BE2C (cell line): Measurements from ENCODE around the gene GFOD2.
A peak's percentile ranks its signal among the peaks of the same experiment; 100 is the strongest.

ENCODE experiments used
- DNase-seq: peaks from one replicate; pipeline ENCODE4 v3.0.0-alpha.2; 2020
- H3K27me3 ChIP-seq: fragments of 250-450 bp; sonication (Bioruptor Pico); 2 replicates; pipeline ENCODE4 v1.5.1; 2020; ENCODE audit warnings: mild to moderate bottlenecking
- H3K36me3 ChIP-seq: fragments of 250-450 bp; sonication (Bioruptor Pico); 2 replicates; pipeline ENCODE4 v1.5.1; 2020; ENCODE audit warnings: mild to moderate bottlenecking
- H3K4me1 ChIP-seq: fragments of 250-450 bp; sonication (Bioruptor Pico); 2 replicates; pipeline ENCODE4 v1.5.1; 2020
- H3K4me3 ChIP-seq: 2 replicates; pipeline ENCODE4 v1.5.1; 2011; ENCODE audit warnings: low read depth, low read length
- H3K9me3 ChIP-seq: fragments of 250-450 bp; sonication (Bioruptor Pico); 2 replicates; pipeline ENCODE4 v1.5.1; 2020
- CTCF ChIP-seq: IDR thresholded peaks from 2 replicates; pipeline ENCODE4 v1.5.1; 2012; ENCODE audit warnings: mild to moderate bottlenecking, low read depth, low read length

The GFOD2 gene

GRCh38 chr16:67656344-67657016 lies 62.6 kb downstream of the GFOD2 start:
- Histone ChIP-seq H3K4me1 (peaks cover 2% of the 10 kb centered on the region; the same call in 1 of the 2 replicates), H3K4me3 (no peak overlapping the region), H3K27me3 (no peaks in the 10 kb centered on the region), H3K9me3 (no peaks in the 10 kb centered on the region), H3K36me3 (peaks cover 19% of the 10 kb centered on the region)
- no peak for TF ChIP-seq CTCF
- no peak for DNase-seq

- H3K27me3 ChIP-seq: no peaks in the 10 kb centered on the region
- DNase-seq: no peak
- no peak overlapping the region for H3K4me3 ChIP-seq
- peaks cover 2% of the 10 kb centered on the region; the same call in 1 of the 2 replicates for H3K4me1 ChIP-seq
- no peaks in the 10 kb centered on the region for H3K9me3 ChIP-seq
- no peak for TF ChIP-seq CTCF
- peaks cover 19% of the 10 kb centered on the region for H3K36me3 ChIP-seq
Observed at GRCh38 chr16:67655363-67655762, 63.8 kb downstream of the GFOD2 start.

GRCh38 chr16:67654403-67654911 lies 64.7 kb downstream of the GFOD2 start:
- H3K9me3 ChIP-seq: no peaks in the 10 kb centered on the region
- H3K4me3 ChIP-seq: peak overlapping the region; percentile 91; the same call in 1 of the 2 replicates
- H3K27me3 ChIP-seq: no peaks in the 10 kb centered on the region
- TF ChIP-seq CTCF: no peak
- peak; percentile 13 for DNase-seq
- peaks cover 2% of the 10 kb centered on the region; the same call in 1 of the 2 replicates for H3K4me1 ChIP-seq
- peaks cover 19% of the 10 kb centered on the region for H3K36me3 ChIP-seq

- Histone ChIP-seq H3K9me3 (no peaks in the 10 kb centered on the region), H3K4me1 (peaks cover 2% of the 10 kb centered on the region; the same call in 1 of the 2 replicates), H3K36me3 (peaks cover 19% of the 10 kb centered on the region), H3K4me3 (peak overlapping the region; percentile 91), H3K27me3 (no peaks in the 10 kb centered on the region)
- no peak for DNase-seq
- no peak for TF ChIP-seq CTCF
Observed at GRCh38 chr16:67653789-67654402, 65.2 kb downstream of the GFOD2 start.

GRCh38 chr16:67653128-67653788 lies 65.9 kb downstream of the GFOD2 start:
- DNase-seq: peak; percentile 74
- peaks cover 19% of the 10 kb centered on the region for H3K36me3 ChIP-seq
- H3K27me3 ChIP-seq: no peaks in the 10 kb centered on the region
- peaks cover 2% of the 10 kb centered on the region; the same call in 1 of the 2 replicates for H3K4me1 ChIP-seq
- TF ChIP-seq CTCF: peak; percentile 23; the same call in 1 of the 2 replicates
- H3K9me3 ChIP-seq: no peaks in the 10 kb centered on the region
- H3K4me3 ChIP-seq: peak overlapping the region; percentile 91
